Neuronal stem cell (in vitro differentiated cells): ENCODE results near the gene NFKBIE.

Source experiments
- DNase-seq: peaks from one replicate; pipeline ENCODE4 v3.0.0-alpha.2; 2013; ENCODE audit warnings: low spot score
- H2AFZ ChIP-seq: one replicate; pipeline ENCODE4 v1.6.1; 2013; ENCODE audit warnings: mild to moderate bottlenecking, low read length, inconsistent platforms
- H2AK5ac ChIP-seq: 2 replicates; pipeline ENCODE4 v1.6.1; 2013; ENCODE audit warnings: low read depth, mild to moderate bottlenecking, inconsistent platforms, low read length, moderate library complexity, mixed read lengths
- H2BK120ac ChIP-seq: 2 replicates; pipeline ENCODE4 v1.6.1; 2013; ENCODE audit warnings: low read depth, mild to moderate bottlenecking, inconsistent platforms, low read length, moderate library complexity, mixed read lengths
- H2BK12ac ChIP-seq: one replicate; pipeline ENCODE4 v1.6.1; 2013; ENCODE audit warnings: low read length, inconsistent platforms
- H2BK15ac ChIP-seq: 2 replicates; pipeline ENCODE4 v1.6.1; 2013; ENCODE audit warnings: mild to moderate bottlenecking, low read length, inconsistent platforms, mixed read lengths
- H2BK5ac ChIP-seq: one replicate; pipeline ENCODE4 v1.6.1; 2013; ENCODE audit warnings: inconsistent platforms, mild to moderate bottlenecking, low read length, moderate library complexity
- H3K14ac ChIP-seq: one replicate; pipeline ENCODE4 v1.6.1; 2013; ENCODE audit warnings: low read length, inconsistent platforms
- H3K18ac ChIP-seq: 2 replicates; pipeline ENCODE4 v1.6.1; 2013; ENCODE audit warnings: low read length, inconsistent platforms
- H3K23ac ChIP-seq: 2 replicates; pipeline ENCODE4 v1.6.1; 2013; ENCODE audit warnings: low read depth, mild to moderate bottlenecking, mixed read lengths, low read length, inconsistent platforms; ENCODE audit not compliant: poor library complexity
- H3K27ac ChIP-seq: replicated peaks from 3 replicates; pipeline ENCODE4 v1.5.1; 2013; ENCODE audit warnings: low read length, inconsistent platforms
- H3K27me3 ChIP-seq, 3 experiments: 2 replicates each; pipeline ENCODE4 v1.6.1; 2013; ENCODE audit warnings: low read length in 3 of 3, mild to moderate bottlenecking in 2 of 3, inconsistent platforms in 1 of 3, low read depth in 1 of 3, mixed read lengths in 1 of 3, moderate library complexity in 1 of 3; ENCODE audit not compliant: control insufficient read depth in 3 of 3, insufficient read depth in 3 of 3
- H3K36me3 ChIP-seq, 2 donors: replicated peaks in 1 of 2; 2 replicates each; pipeline ENCODE4 v1.6.1; 2013; ENCODE audit warnings: low read length in 2 of 2; ENCODE audit not compliant: control insufficient read depth in 2 of 2, insufficient read depth in 2 of 2
- H3K4ac ChIP-seq: 2 replicates; pipeline ENCODE4 v1.6.1; 2013; ENCODE audit warnings: inconsistent platforms, mild to moderate bottlenecking, low read length, moderate library complexity
- H3K4me1 ChIP-seq, 2 donors: 1 replicate in 1 of 2; 2 replicates in 1 of 2; pipeline ENCODE4 v1.6.1; 2013; ENCODE audit warnings: low read length in 2 of 2, low read depth in 1 of 2; ENCODE audit not compliant: control insufficient read depth in 2 of 2, insufficient read depth in 1 of 2
- H3K4me2 ChIP-seq: one replicate; pipeline ENCODE4 v1.6.1; 2013; ENCODE audit warnings: mild to moderate bottlenecking, low read length, inconsistent platforms; ENCODE audit not compliant: insufficient read depth, poor library complexity, severe bottlenecking
- H3K4me3 ChIP-seq, 2 donors: 2 replicates each; pipeline ENCODE4 v1.5.1; 2013; ENCODE audit warnings: low read length in 2 of 2, mild to moderate bottlenecking in 2 of 2, inconsistent platforms in 1 of 2, moderate library complexity in 1 of 2
- H3K79me1 ChIP-seq: one replicate; pipeline ENCODE4 v1.6.1; 2013; ENCODE audit warnings: low read depth, mild to moderate bottlenecking, inconsistent platforms, low read length, moderate library complexity
- H3K9ac ChIP-seq: one replicate; pipeline ENCODE4 v1.6.1; 2013; ENCODE audit warnings: mild to moderate bottlenecking, low read depth, low read length, inconsistent platforms; ENCODE audit not compliant: poor library complexity
- H3K9me3 ChIP-seq, 2 donors: replicated peaks in 1 of 2; 2 replicates each; pipeline versions ENCODE3 to v1.6.1; 2013; ENCODE audit warnings: low read length in 2 of 2, mild to moderate bottlenecking in 2 of 2, inconsistent platforms in 1 of 2, low read depth in 1 of 2, mixed read lengths in 1 of 2, moderate library complexity in 1 of 2; ENCODE audit not compliant: control insufficient read depth in 2 of 2, insufficient read depth in 1 of 2
- H4K8ac ChIP-seq: one replicate; pipeline ENCODE4 v1.6.1; 2013; ENCODE audit warnings: low read depth, mild to moderate bottlenecking, inconsistent platforms, low read length, moderate library complexity
- H4K91ac ChIP-seq: one replicate; pipeline ENCODE4 v1.6.1; 2013; ENCODE audit warnings: low read length, low read depth, mild to moderate bottlenecking, inconsistent platforms; ENCODE audit not compliant: poor library complexity
- WGBS, 2 donors: extraction: QIAGEN DNeasy Blood & Tissue Kit; methylation state at CpG; one replicate each; pipeline ENCODE4 v1.1.7; 2013; ENCODE audit warnings: missing lambda C conversion rate in 2 of 2, mixed read lengths in 1 of 2; ENCODE audit not compliant: insufficient read length in 2 of 2, insufficient replicate concordance in 1 of 2; ENCODE audit errors: extremely low coverage in 2 of 2; 5-methylcytosine and 5-hydroxymethylcytosine counted together

Gene NFKBIE

GRCh38 chr6:44304282-44305199 is 39.2 kb upstream of the NFKBIE start:
- Histone ChIP-seq H4K8ac (peak overlapping the region; percentile 48), H3K36me3 (peaks cover 80 to 97% of the 10 kb centered on the region in 2 donors), H4K91ac (no peak overlapping the region), H3K79me1 (peaks cover 8% of the 10 kb centered on the region), H2BK15ac (no peak overlapping the region), H3K23ac (no peak overlapping the region), H3K27me3 (no peaks in the 10 kb centered on the region), H3K9ac (peak overlapping the region; percentile 10), H2AFZ (no peak overlapping the region), H3K4me2 (no peak overlapping the region), H3K18ac (peak overlapping the region; percentile 40), H3K4me3 (no peak overlapping the region), H3K4me1 (peaks cover 0 to 3% of the 10 kb centered on the region in 2 donors), H2BK120ac (no peak overlapping the region), H3K4ac (no peak overlapping the region), H2AK5ac (peak overlapping the region; percentile 24), H3K9me3 (no peaks in the 10 kb centered on the region), H3K27ac (no peak overlapping the region), H2BK12ac (peak overlapping the region; percentile 89), H3K14ac (no peak overlapping the region), H2BK5ac (peak overlapping the region; percentile 91)
- no peak for DNase-seq
- no CpG with 5 or more reads among the region's 25 CpGs for WGBS, 2 donors

- Histone ChIP-seq H3K36me3 (peaks cover 73 to 97% of the 10 kb centered on the region in 2 donors), H3K27ac (no peak overlapping the region)
Measured at GRCh38 chr6:44303842-44304241, 38.5 kb upstream of the NFKBIE start.

GRCh38 chr6:44302856-44303255 is 37.5 kb upstream of the NFKBIE start:
- H3K79me1 ChIP-seq: peaks cover 8% of the 10 kb centered on the region
- H2BK120ac ChIP-seq: no peak overlapping the region
- H2BK15ac ChIP-seq: no peak overlapping the region
- no peak overlapping the region for H2BK5ac ChIP-seq
- no peak overlapping the region for H3K4me3 ChIP-seq
- H3K9ac ChIP-seq: no peak overlapping the region
- no peak for DNase-seq
- no peak overlapping the region for H3K18ac ChIP-seq
- H3K4ac ChIP-seq: no peak overlapping the region
- H3K23ac ChIP-seq: no peak overlapping the region
- WGBS, 2 donors: no CpG with 5 or more reads among the region's 12 CpGs
- no peak overlapping the region for H3K4me2 ChIP-seq
- H3K9me3 ChIP-seq: no peaks in the 10 kb centered on the region
- H3K4me1 ChIP-seq: peaks cover 0 to 5% of the 10 kb centered on the region in 2 donors
- peaks cover 71 to 91% of the 10 kb centered on the region in 2 donors for H3K36me3 ChIP-seq
- H3K27me3 ChIP-seq: no peaks in the 10 kb centered on the region
- no peak overlapping the region for H2AK5ac ChIP-seq
- H2AFZ ChIP-seq: no peak overlapping the region
- no peak overlapping the region for H2BK12ac ChIP-seq
- H4K91ac ChIP-seq: no peak overlapping the region
- H3K14ac ChIP-seq: no peak overlapping the region
- H3K27ac ChIP-seq: no peak overlapping the region
- no peak overlapping the region for H4K8ac ChIP-seq

More at GRCh38 chr6:44303842-44304241, 38.5 kb upstream of the NFKBIE start:
- Histone ChIP-seq H2AFZ (no peak overlapping the region), H3K9me3 (no peaks in the 10 kb centered on the region), H2AK5ac (peak overlapping the region; percentile 24), H2BK12ac (no peak overlapping the region), H4K91ac (no peak overlapping the region), H3K27me3 (no peaks in the 10 kb centered on the region), H2BK120ac (no peak overlapping the region), H3K9ac (no peak overlapping the region), H2BK5ac (peak overlapping the region; percentile 91), H3K18ac (no peak overlapping the region), H3K4me2 (no peak overlapping the region), H4K8ac (no peak overlapping the region), H2BK15ac (no peak overlapping the region), H3K23ac (no peak overlapping the region), H3K4me1 (peaks cover 0 to 3% of the 10 kb centered on the region in 2 donors), H3K4me3 (no peak overlapping the region), H3K4ac (no peak overlapping the region), H3K79me1 (peaks cover 8% of the 10 kb centered on the region), H3K14ac (no peak overlapping the region)
- no peak for DNase-seq
- WGBS, 2 donors: no CpG with 5 or more reads among the region's 6 CpGs

GRCh38 chr6:44301782-44302564 is 36.6 kb upstream of the NFKBIE start:
- DNase-seq: no peak
- Histone ChIP-seq H3K79me1 (peaks cover 8% of the 10 kb centered on the region), H4K8ac (no peak overlapping the region), H2BK12ac (no peak overlapping the region), H2BK15ac (no peak overlapping the region), H3K27me3 (peaks cover 0 to 4% (median 0%) of the 10 kb centered on the region in 3 experiments), H2AK5ac (no peak overlapping the region), H3K18ac (no peak overlapping the region), H2BK120ac (no peak overlapping the region), H3K4me1 (peaks cover under 1 to 8% of the 10 kb centered on the region in 2 donors), H3K9me3 (no peaks in the 10 kb centered on the region), H4K91ac (no peak overlapping the region), H3K4ac (no peak overlapping the region), H2AFZ (no peak overlapping the region), H3K23ac (no peak overlapping the region), H3K27ac (no peak overlapping the region), H3K14ac (no peak overlapping the region), H3K4me3 (no peak overlapping the region), H3K36me3 (peaks cover 63 to 83% of the 10 kb centered on the region in 2 donors), H2BK5ac (no peak overlapping the region), H3K4me2 (no peak overlapping the region), H3K9ac (no peak overlapping the region)
- WGBS, 2 donors: no CpG with 5 or more reads among the region's 14 CpGs
